MM.1S (cell line): ENCODE results near the gene RPTOR.

Experiments used
- DNase-seq: peaks from one replicate; pipeline ENCODE4 v3.0.0-alpha.2; 2015
- H2AFZ ChIP-seq: fragments of 300-600 bp; sonication (generic); 2 replicates; pipeline ENCODE4 v1.6.0; 2016; ENCODE audit warnings: antibody characterized with exemption, low read length
- H3F3A ChIP-seq: fragments of 300-600 bp; sonication (generic); 2 replicates; pipeline ENCODE4 v1.6.1; 2016; ENCODE audit warnings: mild to moderate bottlenecking, antibody characterized with exemption, low read length, moderate library complexity, mixed read lengths; ENCODE audit not compliant: insufficient read depth
- H3K27ac ChIP-seq: fragments of 300-600 bp; sonication (generic); 2 replicates; pipeline ENCODE4 v1.5.1; 2016; ENCODE audit warnings: mild to moderate bottlenecking, low read length
- H3K27me3 ChIP-seq: fragments of 300-600 bp; sonication (generic); replicated peaks from 2 replicates; pipeline ENCODE4 v1.6.0; 2016; ENCODE audit warnings: low read length; ENCODE audit not compliant: insufficient read depth
- H3K36me3 ChIP-seq: fragments of 300-600 bp; sonication (generic); replicated peaks from 2 replicates; pipeline ENCODE4 v1.6.1; 2016; ENCODE audit warnings: mild to moderate bottlenecking, low read length, mixed read lengths; ENCODE audit not compliant: insufficient read depth
- H3K4me1 ChIP-seq: fragments of 300-600 bp; sonication (generic); 2 replicates; pipeline ENCODE4 v1.6.1; 2016; ENCODE audit warnings: low read length, mixed read lengths
- H3K4me2 ChIP-seq: fragments of 300-600 bp; sonication (generic); 2 replicates; pipeline ENCODE4 v1.6.0; 2016; ENCODE audit warnings: low read depth, low read length
- H3K4me3 ChIP-seq: fragments of 300-600 bp; sonication (generic); 2 replicates; pipeline ENCODE4 v1.5.1; 2016; ENCODE audit warnings: low read length, mixed read lengths
- H3K79me2 ChIP-seq: fragments of 300-600 bp; sonication (generic); 2 replicates; pipeline ENCODE4 v1.6.1; 2016; ENCODE audit warnings: mixed run types, low read length, mixed read lengths
- H3K9ac ChIP-seq: fragments of 300-600 bp; sonication (generic); 2 replicates; pipeline ENCODE4 v1.6.1; 2016; ENCODE audit warnings: low read length, mixed read lengths
- H3K9me2 ChIP-seq: fragments of 300-600 bp; sonication (generic); replicated peaks from 2 replicates; pipeline ENCODE4 v1.6.1; 2016; ENCODE audit warnings: mild to moderate bottlenecking, low read length, mixed read lengths; ENCODE audit not compliant: insufficient read depth
- H3K9me3 ChIP-seq: fragments of 300-600 bp; sonication (generic); replicated peaks from 2 replicates; pipeline ENCODE4 v1.6.1; 2016; ENCODE audit warnings: mild to moderate bottlenecking, low read length, mixed read lengths; ENCODE audit not compliant: insufficient read depth
- H4K20me1 ChIP-seq: fragments of 300-600 bp; sonication (generic); 2 replicates; pipeline ENCODE4 v1.6.1; 2016; ENCODE audit warnings: mild to moderate bottlenecking, low read length, moderate library complexity, mixed read lengths; ENCODE audit not compliant: insufficient read depth
- CTCF ChIP-seq: fragments of 300-600 bp; sonication (generic); IDR thresholded peaks from 2 replicates; pipeline ENCODE4 v1.5.1; 2016; ENCODE audit warnings: antibody characterized with exemption, low read length, mixed read lengths
- EZH2 ChIP-seq: fragments of 300-600 bp; sonication (generic); optimal IDR thresholded peaks from 2 replicates; pipeline ENCODE3; 2017; ENCODE audit warnings: low read depth, mild to moderate bottlenecking, antibody characterized with exemption, low read length, mixed read lengths
- EZH2phosphoT487 ChIP-seq: fragments of 300-600 bp; sonication (generic); IDR thresholded peaks from 2 replicates; pipeline ENCODE4 v1.6.1; 2018; ENCODE audit warnings: antibody characterized with exemption, low read length

Gene RPTOR

DNA sequence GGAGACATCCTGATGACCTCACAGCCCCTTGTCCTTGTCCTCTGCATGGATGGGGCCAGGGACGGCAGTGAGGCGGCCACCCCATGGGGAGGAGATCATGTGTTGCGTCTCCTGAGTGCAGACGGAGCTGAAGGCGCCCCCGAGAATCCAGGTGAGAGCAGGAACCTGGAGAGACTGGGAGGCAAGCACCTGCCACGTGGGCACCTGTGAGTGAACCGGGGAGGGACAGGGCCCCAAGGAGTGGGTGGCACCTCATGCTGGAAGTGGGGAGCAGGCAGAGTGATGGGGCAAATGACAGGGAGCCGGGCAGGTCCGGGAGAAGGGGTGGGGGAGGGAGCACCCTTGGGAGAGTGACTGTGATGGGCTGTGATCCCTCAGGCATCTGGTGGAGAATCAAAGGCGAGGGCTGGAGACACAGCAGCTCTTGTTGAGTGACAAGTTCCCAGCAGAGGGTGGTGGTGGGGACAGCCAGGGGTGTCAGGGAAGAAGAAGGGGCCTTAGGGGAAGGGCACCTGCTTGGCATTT, 272.7 kb downstream of the RPTOR start:
- H3K9ac ChIP-seq = no peak overlapping the region
- no peaks in the 10 kb centered on the region for H3K9me3 ChIP-seq
- DNase-seq = no peak
- no peaks in the 10 kb centered on the region for H4K20me1 ChIP-seq
- no peaks in the 10 kb centered on the region for H3K4me1 ChIP-seq
- TF ChIP-seq CTCF (no peak), EZH2phosphoT487 (no peak), EZH2 (no peak)
- H3K9me2 ChIP-seq = no peaks in the 10 kb centered on the region
- H3K79me2 ChIP-seq = no peaks in the 10 kb centered on the region
- no peak overlapping the region for H2AFZ ChIP-seq
- H3K36me3 ChIP-seq = no peaks in the 10 kb centered on the region
- H3K27ac ChIP-seq = no peak overlapping the region
- no peak overlapping the region for H3K4me2 ChIP-seq
- H3K4me3 ChIP-seq = no peak overlapping the region
- H3F3A ChIP-seq = no peaks in the 10 kb centered on the region
- H3K27me3 ChIP-seq = no peaks in the 10 kb centered on the region

GRCh38 chr17:80817861-80818260, 273.2 kb downstream of the RPTOR start:
- Histone ChIP-seq H3K4me2 (no peak overlapping the region), H3K27me3 (no peaks in the 10 kb centered on the region), H3K9me3 (no peaks in the 10 kb centered on the region), H3K9me2 (no peaks in the 10 kb centered on the region), H4K20me1 (no peaks in the 10 kb centered on the region), H2AFZ (no peak overlapping the region), H3K36me3 (no peaks in the 10 kb centered on the region), H3K79me2 (no peaks in the 10 kb centered on the region), H3K4me3 (no peak overlapping the region), H3K27ac (no peak overlapping the region), H3F3A (no peaks in the 10 kb centered on the region), H3K4me1 (peaks cover 4% of the 10 kb centered on the region; the same call in 1 of the 2 replicates), H3K9ac (no peak overlapping the region)
- no peak for DNase-seq
- TF ChIP-seq EZH2 (no peak), EZH2phosphoT487 (no peak), CTCF (no peak)

- Histone ChIP-seq H3K27ac (no peak overlapping the region), H3K4me2 (no peak overlapping the region)
These were observed 274.2 kb downstream of the RPTOR start for GRCh38 chr17:80818871-80819270.

More at GRCh38 chr17:80818871-80819270, 274.2 kb downstream of the RPTOR start:
- no peaks in the 10 kb centered on the region for H3K9me3 ChIP-seq
- H3K9ac ChIP-seq = no peak overlapping the region
- H3K79me2 ChIP-seq = no peaks in the 10 kb centered on the region
- no peaks in the 10 kb centered on the region for H3F3A ChIP-seq
- H4K20me1 ChIP-seq = no peaks in the 10 kb centered on the region
- DNase-seq = no peak
- H3K9me2 ChIP-seq = no peaks in the 10 kb centered on the region
- peaks cover 8% of the 10 kb centered on the region; the same call in 1 of the 2 replicates for H3K4me1 ChIP-seq
- H3K4me3 ChIP-seq = no peak overlapping the region
- no peaks in the 10 kb centered on the region for H3K36me3 ChIP-seq
- no peak overlapping the region for H2AFZ ChIP-seq
- no peaks in the 10 kb centered on the region for H3K27me3 ChIP-seq
- TF ChIP-seq EZH2phosphoT487 (no peak), CTCF (no peak), EZH2 (no peak)
